ENCODE results near the gene PPP1R27.

- TF ChIP-seq EZH2phosphoT487 (IDR thresholded peaks at IDR 0.05; ENCODE audit: low read depth) (no peak), CTCF (IDR thresholded peaks at IDR 0.05; ENCODE audit: low read depth, low read length) (no peak)
Observed at GRCh38 chr17:81831563-81831956, 3.3 kb downstream of the PPP1R27 start.
